ENCODE data around the gene TMED8.
"Not testable (repeated sequence)": the region's sequence is repeated elsewhere in the genome, so short reads cannot be mapped to it uniquely, and the experiment has no call there.

The TMED8 gene, protein sequence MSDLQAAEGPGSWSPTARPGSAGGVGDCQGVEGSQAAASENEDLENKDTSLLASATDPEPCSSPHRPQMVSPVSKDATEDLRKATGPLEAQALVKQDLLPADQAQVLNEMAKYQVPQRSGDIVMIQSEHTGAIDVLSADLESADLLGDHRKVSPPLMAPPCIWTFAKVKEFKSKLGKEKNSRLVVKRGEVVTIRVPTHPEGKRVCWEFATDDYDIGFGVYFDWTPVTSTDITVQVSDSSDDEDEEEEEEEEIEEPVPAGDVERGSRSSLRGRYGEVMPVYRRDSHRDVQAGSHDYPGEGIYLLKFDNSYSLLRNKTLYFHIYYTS

DNA sequence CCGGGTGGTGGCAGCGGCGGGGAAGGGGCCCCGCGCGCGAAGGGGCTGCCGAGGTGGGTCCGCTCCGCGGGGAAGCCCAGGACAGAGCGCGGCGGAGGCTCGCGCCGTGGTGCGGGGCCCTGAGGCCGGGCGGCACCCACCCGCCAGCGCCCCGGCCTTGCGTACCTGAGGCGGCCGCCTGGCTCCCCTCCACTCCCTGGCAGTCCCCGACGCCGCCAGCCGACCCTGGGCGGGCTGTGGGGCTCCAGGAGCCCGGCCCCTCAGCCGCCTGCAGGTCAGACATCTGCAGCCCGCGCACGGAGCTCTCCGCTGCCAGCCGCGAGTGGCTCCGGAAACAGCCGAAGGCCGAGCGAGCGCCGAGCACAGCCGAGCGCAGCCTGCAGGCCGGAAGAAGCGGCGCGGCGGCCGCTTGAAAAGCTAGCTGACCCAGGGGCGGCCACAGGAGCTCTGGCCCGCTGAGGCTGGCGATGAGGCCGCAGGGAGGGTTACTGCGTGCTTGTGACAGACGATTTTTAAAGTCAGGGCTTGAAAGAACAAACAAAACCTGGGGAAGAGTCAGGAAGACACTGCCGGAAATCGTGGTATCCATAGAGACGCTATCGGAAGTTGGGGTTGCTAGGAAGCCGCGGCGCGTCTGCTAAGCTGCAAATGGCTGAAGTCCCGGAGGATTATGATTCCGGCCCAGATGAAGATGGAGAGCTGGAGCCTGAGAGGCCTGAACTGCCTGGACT is at the start of gene TMED8, which contains the start of gene SAMD15:
Gene TMED8, minus strand, starts transcription at position 324 of the 731 bp plus-strand sequence. Its CDS starts 41 bp downstream, at position 283.
Gene SAMD15, plus strand, starts transcription at position 609 of the 731 bp plus-strand sequence. Its CDS starts 40 bp downstream, at position 649.
- DNase-seq, result peak; percentile 60

DNA sequence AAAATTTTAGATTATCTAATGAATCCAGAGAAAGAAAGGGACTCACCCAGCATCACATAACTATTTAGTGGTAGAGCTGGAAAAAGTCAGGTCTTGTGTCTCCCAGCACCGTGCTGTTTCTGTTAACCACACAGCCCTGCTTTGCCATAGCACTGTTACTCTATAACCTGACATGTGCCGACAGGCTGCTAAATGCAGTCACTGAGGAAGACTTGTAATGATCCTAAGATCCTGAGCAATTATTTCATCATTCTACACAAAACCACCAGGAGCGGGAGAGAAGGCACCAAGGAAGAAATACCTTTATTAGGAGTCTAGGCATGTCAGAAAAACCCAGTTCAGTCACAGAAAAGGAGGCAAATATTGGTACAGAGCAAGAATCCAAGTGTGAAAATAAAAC is 49.5 kb upstream of the TMED8 start:
- no peak for DNase-seq

DNA sequence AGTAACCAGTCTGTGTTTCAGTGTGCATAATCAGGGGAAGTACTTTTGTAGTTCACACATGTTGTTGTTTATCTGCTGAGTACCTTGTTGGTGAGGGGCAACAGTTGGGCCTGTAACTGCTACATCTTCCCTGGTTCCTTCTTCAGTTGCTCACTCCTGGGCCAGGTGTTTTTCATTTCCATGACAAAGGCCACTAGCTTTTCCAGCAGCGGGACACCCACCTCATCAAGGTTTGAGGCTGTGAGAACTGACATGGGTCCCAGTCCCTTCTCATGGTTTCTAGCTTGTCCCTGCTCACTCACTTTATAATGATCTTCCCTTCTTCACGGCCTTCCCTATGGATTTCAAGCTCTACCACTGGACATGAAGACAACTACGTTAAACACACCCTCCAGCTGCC is 48.0 kb upstream of the TMED8 start:
- DNase-seq, result no peak

- no peak for DNase-seq
Observed at GRCh38 chr14:77423423-77423822, 46.5 kb upstream of the TMED8 start, which contains the start of gene NOXRED1. TSS of gene NOXRED1 (minus strand) at chr14:77423523. CDS start at chr14:77422889, 634 bp downstream.

DNA sequence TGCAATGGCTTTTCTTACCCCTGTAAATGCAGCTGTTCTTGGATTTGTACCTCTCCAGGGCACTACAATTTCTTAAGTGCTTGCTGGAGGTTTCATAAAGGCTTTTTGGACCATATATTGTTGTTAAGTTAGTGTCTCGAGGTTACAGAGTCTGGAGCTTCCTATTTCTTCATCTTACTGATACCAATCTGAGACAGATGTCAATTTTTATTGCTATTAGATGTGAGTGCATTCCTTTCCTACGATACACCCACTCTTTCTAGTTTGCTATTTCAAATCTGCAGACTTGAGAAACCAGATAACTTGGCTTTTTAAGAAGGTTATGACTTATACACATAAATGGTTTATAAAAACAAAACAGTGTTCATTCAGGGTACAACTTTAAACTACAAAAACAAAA is 44.3 kb upstream of the TMED8 start:
- DNase-seq, result no peak

DNA sequence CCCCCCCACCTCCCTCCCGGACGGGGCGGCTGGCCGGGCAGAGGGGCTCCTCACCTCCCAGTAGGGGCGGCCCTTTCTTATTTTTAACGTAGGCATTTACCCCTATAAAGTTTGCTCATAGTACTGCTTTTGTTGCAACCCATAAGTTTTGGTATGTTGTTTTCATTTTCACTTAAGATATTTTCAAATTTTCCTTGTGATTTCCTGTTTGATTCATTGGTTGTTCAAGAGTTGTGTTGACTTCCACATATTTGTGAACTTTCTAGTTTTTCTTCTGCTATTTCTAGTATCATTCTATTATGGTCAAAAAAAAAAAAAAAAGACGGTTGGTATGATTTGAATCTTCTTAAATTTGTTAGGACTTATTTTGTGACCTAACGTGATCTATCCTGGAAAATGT is 39.9 kb upstream of the TMED8 start:
- DNase-seq, result no peak

- DNase-seq, result not testable (repeated sequence)
Observed at GRCh38 chr14:77416098-77416497, 39.2 kb upstream of the TMED8 start.

GRCh38 chr14:77415403-77416030 is 38.6 kb upstream of the TMED8 start:
- DNase-seq, result not testable (repeated sequence)

DNA sequence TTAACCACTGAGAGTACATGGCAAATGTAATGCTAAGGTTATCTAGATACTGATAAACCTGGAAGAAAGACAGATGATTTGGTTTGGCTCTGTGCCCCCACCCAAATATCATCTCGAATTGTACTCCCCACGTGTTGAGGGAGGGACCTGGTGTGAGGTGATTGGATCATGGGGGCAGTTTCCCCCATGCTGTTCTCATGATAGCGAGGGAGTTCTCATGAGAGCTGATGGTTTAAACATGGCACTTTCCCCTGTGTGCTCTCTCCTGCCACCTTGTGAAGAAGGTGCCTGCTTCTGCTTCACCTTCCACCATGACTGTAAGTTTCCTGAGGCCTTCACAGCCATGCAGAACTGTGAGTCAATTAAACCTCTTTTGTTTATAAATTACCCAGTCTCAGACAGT is 32.2 kb upstream of the TMED8 start:
- DNase-seq, result no peak

- no peak for DNase-seq
Observed at GRCh38 chr14:77407158-77407557, 30.3 kb upstream of the TMED8 start.

DNA sequence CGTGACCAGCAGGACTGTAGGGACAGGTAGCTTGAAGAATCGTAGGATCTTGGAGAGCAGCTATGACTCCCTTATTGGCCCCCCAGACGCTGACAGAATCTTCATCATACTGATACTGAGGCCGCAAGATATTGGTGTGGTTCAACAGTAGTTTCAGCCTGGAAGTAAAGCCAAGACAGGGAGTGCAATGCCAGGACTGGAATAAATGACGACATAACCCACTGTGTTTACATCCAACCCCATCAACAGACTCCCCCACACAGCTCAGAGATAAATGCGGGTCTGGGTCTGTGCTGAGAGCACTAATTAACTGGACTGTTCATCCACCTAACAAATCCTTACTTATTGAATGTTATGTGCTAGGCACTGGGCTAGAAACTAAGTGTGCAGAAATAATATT is 29.8 kb upstream of the TMED8 start:
- no peak for DNase-seq

- no peak for DNase-seq
Observed at GRCh38 chr14:77406086-77406485, 29.2 kb upstream of the TMED8 start.

DNA sequence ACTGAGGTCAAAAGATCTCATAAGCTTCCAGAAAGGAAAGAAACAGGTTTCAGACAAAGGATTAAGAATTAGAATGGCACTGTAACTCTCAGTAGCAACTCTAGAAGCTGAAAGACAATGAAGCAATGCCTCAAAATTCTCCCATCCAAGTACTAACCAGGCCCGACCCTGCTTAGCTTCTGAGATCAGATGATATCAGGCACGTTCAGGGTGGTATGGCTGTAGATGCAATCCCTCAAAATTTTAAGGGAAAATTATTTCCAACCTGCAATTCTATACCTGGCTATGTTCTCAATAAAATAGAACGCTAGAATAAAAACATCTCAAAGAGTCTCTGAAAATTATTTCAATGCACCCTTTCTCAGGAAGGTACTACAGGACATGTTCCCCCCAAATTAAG is 26.9 kb upstream of the TMED8 start:
- no peak for DNase-seq

DNA sequence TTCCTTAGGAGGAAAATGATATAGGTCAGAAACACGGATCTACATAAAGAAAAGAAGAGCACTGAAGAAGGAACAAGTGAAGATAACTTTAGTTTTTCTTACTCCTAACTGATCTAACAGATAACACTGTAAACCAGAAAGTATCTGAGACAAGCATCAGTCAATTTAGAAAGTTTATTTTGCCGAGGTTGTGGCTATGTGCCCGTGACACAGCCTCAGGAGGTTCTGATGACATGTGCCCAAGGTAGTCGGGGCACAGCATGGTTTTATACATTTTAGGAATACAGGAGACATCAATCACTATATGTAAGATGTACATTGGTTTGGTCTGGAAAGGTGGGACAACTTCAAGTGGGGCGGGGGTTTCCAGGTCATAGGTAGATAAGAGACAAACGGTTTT is 23.3 kb upstream of the TMED8 start:
- DNase-seq, result no peak

DNA sequence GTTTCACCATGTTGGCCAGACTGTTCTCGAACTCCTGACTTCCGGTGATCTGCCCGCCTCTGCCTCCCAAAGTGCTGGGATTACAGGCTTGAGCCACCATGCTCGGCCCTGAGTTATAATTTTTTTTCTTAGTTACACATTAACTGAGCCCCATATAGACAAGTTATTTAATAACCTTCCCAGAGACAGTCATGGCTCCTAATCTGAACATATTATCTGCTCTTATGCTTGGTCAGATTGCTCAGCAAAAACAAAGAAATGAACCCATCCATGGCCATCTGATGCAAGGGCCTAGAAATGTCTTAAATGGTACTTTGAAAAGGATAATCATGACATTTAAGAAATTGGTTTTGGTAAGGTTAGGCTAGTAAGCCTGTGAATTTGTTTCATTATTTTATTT is 13.3 kb upstream of the TMED8 start:
- no peak for DNase-seq

GRCh38 chr14:77378701-77379100 is 1.8 kb upstream of the TMED8 start:
- DNase-seq, result no peak

GRCh38 chr14:77377502-77377844 is 579 bp upstream of the TMED8 start:
- no peak for DNase-seq

GRCh38 chr14:77375973-77376770 is 722 bp downstream of the TMED8 start:
- peak; percentile 7 for DNase-seq

DNA sequence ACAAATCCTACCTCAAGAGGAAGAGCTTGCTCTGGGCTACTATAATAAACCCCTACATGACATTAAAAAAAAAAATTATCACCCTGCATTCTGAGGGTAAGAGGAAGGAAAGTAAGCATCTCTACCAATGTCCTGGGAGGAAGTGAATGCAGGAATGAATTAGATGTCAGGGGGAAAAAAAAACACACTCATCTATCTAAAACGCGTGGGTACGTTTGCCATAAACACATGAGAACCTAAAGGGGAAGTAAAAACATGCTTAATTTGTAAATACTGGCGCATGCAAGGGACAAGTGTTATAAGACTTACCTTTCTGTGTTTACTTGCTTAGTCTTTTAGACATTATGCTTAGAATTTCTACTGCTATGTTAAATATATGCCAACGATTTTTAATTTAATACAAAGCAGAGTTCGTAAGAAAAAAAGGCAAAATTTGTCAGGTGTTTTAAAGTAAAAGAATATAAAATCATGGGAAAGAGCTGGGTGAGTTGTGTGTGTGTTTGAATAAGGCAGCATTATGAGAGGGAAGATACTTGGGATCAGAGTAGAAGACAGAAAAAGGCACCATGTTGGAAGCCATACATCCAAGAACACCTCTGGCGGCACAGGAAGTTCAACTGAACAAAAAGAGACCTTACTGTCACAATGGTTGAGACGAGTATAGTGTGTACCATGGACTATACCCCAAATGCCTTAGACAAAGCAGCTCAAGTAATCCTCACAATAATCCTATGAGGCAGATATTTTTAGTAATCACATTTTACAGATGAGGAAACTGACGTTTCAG is 1.5 kb downstream of the TMED8 start:
- DNase-seq, result no peak

DNA sequence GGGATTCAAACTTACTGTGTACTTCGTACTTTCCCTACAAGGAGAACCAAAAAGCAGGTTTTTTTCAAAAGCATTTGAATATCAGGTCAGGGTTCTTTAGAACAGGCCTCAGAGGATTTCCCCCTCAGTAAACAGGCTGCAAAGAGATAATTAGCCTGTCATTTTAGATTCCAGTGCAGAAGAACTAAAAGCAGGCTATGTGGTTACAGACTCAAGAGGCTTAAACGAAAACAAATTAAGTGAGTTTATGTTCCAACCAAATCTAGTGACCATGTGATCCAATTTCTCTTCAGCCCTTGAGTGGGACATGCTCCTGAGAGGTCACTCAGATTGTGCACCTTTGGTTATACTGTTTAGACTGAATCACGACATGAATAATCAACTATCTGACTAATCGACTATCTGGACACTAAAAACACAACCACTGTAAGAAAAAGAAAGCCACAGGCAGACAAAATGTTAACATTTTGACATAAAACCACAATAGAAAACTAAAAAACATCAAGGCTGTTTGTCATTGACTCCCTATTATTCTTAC is 4.5 kb downstream of the TMED8 start:
- no peak for DNase-seq

DNA sequence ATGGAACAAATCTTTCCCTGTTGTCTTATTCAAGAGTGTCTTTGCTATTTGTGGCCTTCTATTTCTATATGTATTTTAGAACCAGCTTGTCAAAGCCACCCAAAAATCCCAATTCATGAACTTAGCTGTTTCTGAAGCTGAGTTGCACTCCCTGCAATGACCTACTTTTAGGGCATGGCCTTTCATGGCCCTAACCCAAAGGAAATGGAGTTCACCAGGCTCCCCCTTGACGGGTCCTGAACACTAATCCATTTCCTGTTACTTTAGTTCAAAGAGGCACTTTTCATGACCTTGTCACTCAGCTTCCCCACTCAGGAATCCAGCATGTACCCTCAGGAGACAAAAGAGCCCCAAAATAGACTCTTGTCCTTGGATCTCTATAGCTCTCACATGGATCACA is 7.6 kb downstream of the TMED8 start:
- no peak for DNase-seq

DNA sequence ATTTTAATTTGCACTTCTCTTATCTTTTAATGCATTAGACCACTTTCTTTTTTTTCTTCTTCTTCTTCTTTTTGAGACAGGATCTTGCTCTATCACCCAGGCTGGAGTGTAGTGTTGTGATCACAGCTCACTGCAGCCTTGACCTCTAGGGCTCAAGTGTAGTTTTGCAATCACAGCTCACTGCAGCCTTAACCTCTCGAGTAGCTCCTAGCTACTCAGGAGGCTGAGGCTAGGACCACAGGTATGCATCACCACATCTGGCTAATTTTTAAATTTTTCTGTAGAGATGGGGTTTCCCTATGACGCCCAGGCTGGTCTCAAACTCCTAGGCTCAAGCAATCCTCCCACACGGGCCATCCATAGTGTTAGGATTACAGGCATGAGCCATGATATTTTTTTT is 12.7 kb downstream of the TMED8 start:
- no peak for DNase-seq

Measured in activated T-cell treated with anti-CD3 and anti-CD28 coated beads for 4 hours (primary cell).